ENCODE measurements around the gene PATL2.

- TF ChIP-seq, protein P1, sequence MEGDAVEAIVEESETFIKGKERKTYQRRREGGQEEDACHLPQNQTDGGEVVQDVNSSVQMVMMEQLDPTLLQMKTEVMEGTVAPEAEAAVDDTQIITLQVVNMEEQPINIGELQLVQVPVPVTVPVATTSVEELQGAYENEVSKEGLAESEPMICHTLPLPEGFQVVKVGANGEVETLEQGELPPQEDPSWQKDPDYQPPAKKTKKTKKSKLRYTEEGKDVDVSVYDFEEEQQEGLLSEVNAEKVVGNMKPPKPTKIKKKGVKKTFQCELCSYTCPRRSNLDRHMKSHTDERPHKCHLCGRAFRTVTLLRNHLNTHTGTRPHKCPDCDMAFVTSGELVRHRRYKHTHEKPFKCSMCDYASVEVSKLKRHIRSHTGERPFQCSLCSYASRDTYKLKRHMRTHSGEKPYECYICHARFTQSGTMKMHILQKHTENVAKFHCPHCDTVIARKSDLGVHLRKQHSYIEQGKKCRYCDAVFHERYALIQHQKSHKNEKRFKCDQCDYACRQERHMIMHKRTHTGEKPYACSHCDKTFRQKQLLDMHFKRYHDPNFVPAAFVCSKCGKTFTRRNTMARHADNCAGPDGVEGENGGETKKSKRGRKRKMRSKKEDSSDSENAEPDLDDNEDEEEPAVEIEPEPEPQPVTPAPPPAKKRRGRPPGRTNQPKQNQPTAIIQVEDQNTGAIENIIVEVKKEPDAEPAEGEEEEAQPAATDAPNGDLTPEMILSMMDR (IDR thresholded peaks at IDR 0.05; ENCODE audit: extremely low read depth in 1 of 2, insufficient read depth in 1 of 2, low read depth in 1 of 2, low read length in 2 of 2): no peak
- TF ChIP-seq MYC (IDR thresholded peaks at IDR 0.05; ENCODE audit: low read depth, low read length) (no peak), POLR2A (IDR thresholded peaks at IDR 0.05; ENCODE audit: low read depth, low read length) (no peak), GATA2 (IDR thresholded peaks at IDR 0.05; ENCODE audit: insufficient read depth, insufficient read length, low read depth, low read length) (no peak), POLR2AphosphoS5 (IDR thresholded peaks at IDR 0.05; ENCODE audit: insufficient read depth, low read depth, low read length) (no peak), EZH2 (IDR thresholded peaks at IDR 0.05; ENCODE audit: borderline replicate concordance, low read depth, low read length, severe bottlenecking) (no peak)
Observed at GRCh38 chr15:44670087-44670950, 40.8 kb downstream of the PATL2 start.
